GM19324 (cell line): ENCODE data around the gene EVX2.

Source experiments
- ATAC-seq: cut with Tn5 transposase; IDR thresholded peaks from one replicate; pipeline ENCODE4 v1.9.1; 2021; ENCODE audit warnings: mild to moderate bottlenecking, moderate library complexity; ENCODE audit not compliant: unreplicated experiment, low FRiP score

EVX2 gene

GRCh38 chr2:176109946-176110345 lies 26.2 kb upstream of the EVX2 start:
- no peak for ATAC-seq

GRCh38 chr2:176109192-176109901 lies 25.6 kb upstream of the EVX2 start:
- no peak for ATAC-seq

- no peak for ATAC-seq
These were observed 24.0 kb upstream of the EVX2 start for GRCh38 chr2:176107731-176108181.

GRCh38 chr2:176106581-176107539 lies 23.1 kb upstream of the EVX2 start, which contains the start of gene HOXD11:
Gene HOXD11 (plus strand): TSS chr2:176107280. CDS start chr2:176107356, 76 bp downstream.
- ATAC-seq: no peak

GRCh38 chr2:176105730-176106580 lies 22.2 kb upstream of the EVX2 start:
- no peak for ATAC-seq

- ATAC-seq: no peak
These were observed 21.4 kb upstream of the EVX2 start for GRCh38 chr2:176105078-176105729.

GRCh38 chr2:176104316-176105077 lies 20.7 kb upstream of the EVX2 start:
- ATAC-seq: no peak

- ATAC-seq: no peak
These were observed 20.1 kb upstream of the EVX2 start for GRCh38 chr2:176103742-176104315.

- ATAC-seq: no peak
These were observed 19.4 kb upstream of the EVX2 start for GRCh38 chr2:176103194-176103593.

- ATAC-seq: no peak
These were observed 18.6 kb upstream of the EVX2 start for GRCh38 chr2:176102309-176102866.

- no peak for ATAC-seq
These were observed 18.1 kb upstream of the EVX2 start for GRCh38 chr2:176101842-176102241.

GRCh38 chr2:176101216-176101830 lies 17.6 kb upstream of the EVX2 start:
- no peak for ATAC-seq

GRCh38 chr2:176100547-176101140 lies 16.9 kb upstream of the EVX2 start:
- ATAC-seq: no peak

GRCh38 chr2:176099728-176100546 lies 16.2 kb upstream of the EVX2 start, which contains the start of gene HOXD12:
Gene HOXD12 (plus strand): TSS chr2:176099795. CDS start chr2:176099802, 7 bp downstream.
- ATAC-seq: no peak

- no peak for ATAC-seq
These were observed 15.5 kb upstream of the EVX2 start for GRCh38 chr2:176099159-176099727.

- ATAC-seq: no peak
These were observed 14.8 kb upstream of the EVX2 start for GRCh38 chr2:176098366-176099158.
